HL-60 (cell line): ENCODE results near the gene MMP28.

ENCODE experiments used
- CTCF ChIP-seq: IDR thresholded peaks from one replicate; pipeline ENCODE4 v1.5.1; 2011; ENCODE audit warnings: low read length, control low read depth, inconsistent platforms; ENCODE audit not compliant: insufficient read depth
- GABPA ChIP-seq: IDR thresholded peaks from 2 replicates; pipeline ENCODE4 v1.6.1; 2012; ENCODE audit warnings: low read depth
- POLR2AphosphoS5 ChIP-seq: IDR thresholded peaks from 2 replicates; pipeline ENCODE4 v1.6.1; 2012; ENCODE audit warnings: low read depth
- TF ChIP-seq, protein P1 (sequence below): IDR thresholded peaks from 2 replicates; pipeline ENCODE4 v1.6.1; 2012; ENCODE audit warnings: low read depth; ENCODE audit not compliant: insufficient replicate concordance

DNA sequence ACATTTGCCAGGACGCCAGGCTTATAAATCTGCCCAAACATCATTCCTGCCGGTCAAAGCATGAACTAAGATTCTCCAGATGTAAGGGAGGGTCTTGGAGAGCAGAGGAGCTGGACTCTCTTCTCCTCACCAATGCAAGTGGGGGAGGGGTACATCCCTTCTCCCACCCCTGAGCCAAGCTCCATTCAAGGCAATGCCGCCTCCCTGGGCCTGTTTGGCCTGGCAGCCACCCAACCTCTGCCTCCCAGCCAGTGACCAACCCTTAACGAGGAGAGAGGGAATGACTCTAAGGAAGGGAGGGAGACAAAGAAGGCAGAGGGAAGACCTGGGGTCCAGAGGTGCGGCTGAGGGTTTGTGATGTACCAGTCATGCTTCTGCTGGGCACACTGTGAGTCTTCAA is 20.9 kb downstream of the MMP28 start:
- TF ChIP-seq POLR2AphosphoS5 (no peak), CTCF (no peak), GABPA (no peak)
- TF ChIP-seq, protein P1, sequence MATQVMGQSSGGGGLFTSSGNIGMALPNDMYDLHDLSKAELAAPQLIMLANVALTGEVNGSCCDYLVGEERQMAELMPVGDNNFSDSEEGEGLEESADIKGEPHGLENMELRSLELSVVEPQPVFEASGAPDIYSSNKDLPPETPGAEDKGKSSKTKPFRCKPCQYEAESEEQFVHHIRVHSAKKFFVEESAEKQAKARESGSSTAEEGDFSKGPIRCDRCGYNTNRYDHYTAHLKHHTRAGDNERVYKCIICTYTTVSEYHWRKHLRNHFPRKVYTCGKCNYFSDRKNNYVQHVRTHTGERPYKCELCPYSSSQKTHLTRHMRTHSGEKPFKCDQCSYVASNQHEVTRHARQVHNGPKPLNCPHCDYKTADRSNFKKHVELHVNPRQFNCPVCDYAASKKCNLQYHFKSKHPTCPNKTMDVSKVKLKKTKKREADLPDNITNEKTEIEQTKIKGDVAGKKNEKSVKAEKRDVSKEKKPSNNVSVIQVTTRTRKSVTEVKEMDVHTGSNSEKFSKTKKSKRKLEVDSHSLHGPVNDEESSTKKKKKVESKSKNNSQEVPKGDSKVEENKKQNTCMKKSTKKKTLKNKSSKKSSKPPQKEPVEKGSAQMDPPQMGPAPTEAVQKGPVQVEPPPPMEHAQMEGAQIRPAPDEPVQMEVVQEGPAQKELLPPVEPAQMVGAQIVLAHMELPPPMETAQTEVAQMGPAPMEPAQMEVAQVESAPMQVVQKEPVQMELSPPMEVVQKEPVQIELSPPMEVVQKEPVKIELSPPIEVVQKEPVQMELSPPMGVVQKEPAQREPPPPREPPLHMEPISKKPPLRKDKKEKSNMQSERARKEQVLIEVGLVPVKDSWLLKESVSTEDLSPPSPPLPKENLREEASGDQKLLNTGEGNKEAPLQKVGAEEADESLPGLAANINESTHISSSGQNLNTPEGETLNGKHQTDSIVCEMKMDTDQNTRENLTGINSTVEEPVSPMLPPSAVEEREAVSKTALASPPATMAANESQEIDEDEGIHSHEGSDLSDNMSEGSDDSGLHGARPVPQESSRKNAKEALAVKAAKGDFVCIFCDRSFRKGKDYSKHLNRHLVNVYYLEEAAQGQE = no peak
